ENCODE data around the gene STK32B.

STK32B gene

GRCh38 chr4:5456296-5456845, 405.1 kb downstream of the STK32B start:
- DNase-seq: no peak

DNA sequence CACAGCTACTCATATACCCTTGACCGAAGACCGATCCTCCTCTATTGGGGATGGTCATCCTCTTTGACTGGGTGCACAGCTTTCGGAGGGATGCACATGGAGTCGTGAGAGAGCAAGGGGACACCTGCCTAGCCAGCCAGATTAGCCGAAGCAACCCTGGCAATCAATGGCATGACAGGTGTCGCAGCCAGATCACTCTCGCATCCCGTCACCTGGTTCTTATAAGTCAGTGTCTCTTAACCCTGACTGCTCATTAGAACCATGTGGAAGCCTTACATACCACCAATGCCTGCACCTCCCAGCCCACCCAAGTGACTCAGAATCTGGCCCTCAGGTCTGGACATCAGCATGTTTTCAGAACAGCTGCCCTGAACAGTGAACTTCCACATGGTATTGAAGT, 407.4 kb downstream of the STK32B start:
- DNase-seq: no peak

GRCh38 chr4:5459236-5459635, 408.0 kb downstream of the STK32B start:
- DNase-seq: no peak

GRCh38 chr4:5460106-5460801, 409.0 kb downstream of the STK32B start:
- DNase-seq: peak; percentile 7

- no peak for DNase-seq
These were observed 410.2 kb downstream of the STK32B start for GRCh38 chr4:5461477-5461876.

DNA sequence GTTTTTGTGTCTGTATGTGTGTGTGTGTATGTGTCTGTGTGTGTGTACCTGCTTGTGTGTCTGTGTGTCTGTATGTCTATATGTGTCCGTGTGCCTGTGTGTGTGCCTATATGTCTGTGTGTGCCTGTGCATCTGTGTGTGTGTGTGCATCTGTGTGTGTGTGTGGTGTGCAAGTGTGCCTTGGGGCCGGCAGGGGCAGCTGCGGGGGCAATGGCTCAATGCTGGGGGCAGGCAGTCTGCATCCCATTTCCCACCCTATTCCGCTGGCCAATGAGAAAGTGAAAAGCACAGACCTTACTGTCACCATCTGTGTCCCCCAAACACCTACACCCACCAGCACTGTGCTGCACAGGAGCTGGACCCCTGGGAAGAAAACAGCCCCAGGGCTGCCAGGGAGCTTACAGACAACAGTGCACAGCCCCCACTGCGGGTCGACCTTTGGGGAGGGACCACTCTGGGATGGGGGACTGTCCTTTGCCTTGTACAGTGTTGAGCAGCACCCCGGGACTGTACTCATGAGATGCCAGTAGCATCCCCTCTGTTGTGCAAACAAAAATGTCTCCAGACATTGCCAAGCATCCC, 411.1 kb downstream of the STK32B start:
- no peak for DNase-seq

- no peak for DNase-seq
These were observed 411.6 kb downstream of the STK32B start for GRCh38 chr4:5462896-5463295.

GRCh38 chr4:5463361-5463760, 412.1 kb downstream of the STK32B start:
- DNase-seq: no peak

GRCh38 chr4:5463936-5464650, 412.8 kb downstream of the STK32B start:
- no peak for DNase-seq

GRCh38 chr4:5465529-5465928, 414.2 kb downstream of the STK32B start:
- DNase-seq: no peak

DNA sequence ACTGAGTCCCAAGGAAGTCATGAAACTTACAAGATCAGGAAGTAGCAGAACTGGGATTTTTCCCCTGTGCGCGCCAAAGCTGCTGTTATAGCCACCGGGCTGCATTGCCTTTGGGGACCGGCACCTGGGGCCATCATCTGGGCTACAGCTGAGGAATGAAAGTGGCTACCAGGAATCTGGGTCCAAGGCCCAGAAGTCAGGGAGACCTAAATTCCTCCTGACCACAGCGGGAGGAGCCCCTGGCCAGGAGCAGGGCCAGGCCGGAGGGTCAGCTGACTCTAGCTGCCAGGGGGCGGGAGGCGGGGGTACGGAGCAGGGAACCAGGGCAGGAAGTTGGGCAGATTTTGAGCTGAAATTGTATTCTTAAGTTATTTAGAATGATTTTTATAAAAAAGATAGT, 414.7 kb downstream of the STK32B start:
- no peak for DNase-seq

DNA sequence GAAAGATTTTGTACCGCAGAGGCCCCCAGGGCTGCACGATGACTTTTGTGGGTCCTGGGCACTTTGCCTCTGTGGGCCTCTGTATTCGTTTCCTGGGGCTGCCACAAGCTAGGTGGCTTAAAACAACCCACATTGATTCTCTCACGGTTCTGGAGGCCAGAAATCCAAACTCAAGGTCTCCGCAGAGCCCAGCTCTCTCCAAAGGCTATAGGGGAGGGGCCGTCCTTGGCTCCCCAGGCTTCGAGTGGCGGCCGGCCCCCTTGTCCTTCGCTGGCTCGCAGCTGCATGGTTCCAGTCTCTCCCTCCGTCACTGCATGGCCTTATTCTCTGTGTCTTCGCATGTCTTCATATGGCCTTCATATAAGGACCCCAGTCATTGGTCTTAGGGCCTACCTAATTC, 415.8 kb downstream of the STK32B start:
- DNase-seq: no peak

DNA sequence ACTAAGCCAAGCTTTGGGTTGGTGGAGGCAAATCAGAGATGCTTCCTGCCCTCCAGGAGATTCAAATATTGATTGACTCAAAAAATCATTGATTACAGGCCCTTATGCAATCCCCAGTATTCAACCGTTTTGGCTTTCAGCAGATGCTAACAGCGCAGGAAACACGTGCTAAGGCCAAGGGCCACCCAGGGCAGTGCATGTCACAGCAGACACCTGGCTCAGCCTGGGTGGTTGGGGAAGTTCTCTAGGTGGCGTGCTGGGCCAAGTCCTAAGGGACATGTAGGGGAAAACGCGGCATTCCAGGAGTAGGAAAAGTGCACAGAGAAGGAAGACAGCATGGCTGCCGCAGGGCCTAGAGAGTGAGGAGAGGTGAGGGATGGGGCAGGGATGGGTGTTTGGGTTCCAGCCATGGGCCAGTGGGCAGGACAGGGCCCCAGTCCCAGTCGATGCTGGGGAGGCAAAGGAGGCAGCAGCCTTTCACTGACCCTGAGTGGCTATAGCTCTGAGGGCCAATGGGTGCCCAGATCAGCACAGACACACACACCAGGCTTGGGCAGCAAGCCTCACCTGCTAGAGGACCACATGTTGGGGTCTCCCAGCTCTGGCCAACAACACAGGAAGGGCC, 418.0 kb downstream of the STK32B start:
- DNase-seq: no peak

GRCh38 chr4:5469861-5470260, 418.6 kb downstream of the STK32B start:
- DNase-seq: no peak

DNA sequence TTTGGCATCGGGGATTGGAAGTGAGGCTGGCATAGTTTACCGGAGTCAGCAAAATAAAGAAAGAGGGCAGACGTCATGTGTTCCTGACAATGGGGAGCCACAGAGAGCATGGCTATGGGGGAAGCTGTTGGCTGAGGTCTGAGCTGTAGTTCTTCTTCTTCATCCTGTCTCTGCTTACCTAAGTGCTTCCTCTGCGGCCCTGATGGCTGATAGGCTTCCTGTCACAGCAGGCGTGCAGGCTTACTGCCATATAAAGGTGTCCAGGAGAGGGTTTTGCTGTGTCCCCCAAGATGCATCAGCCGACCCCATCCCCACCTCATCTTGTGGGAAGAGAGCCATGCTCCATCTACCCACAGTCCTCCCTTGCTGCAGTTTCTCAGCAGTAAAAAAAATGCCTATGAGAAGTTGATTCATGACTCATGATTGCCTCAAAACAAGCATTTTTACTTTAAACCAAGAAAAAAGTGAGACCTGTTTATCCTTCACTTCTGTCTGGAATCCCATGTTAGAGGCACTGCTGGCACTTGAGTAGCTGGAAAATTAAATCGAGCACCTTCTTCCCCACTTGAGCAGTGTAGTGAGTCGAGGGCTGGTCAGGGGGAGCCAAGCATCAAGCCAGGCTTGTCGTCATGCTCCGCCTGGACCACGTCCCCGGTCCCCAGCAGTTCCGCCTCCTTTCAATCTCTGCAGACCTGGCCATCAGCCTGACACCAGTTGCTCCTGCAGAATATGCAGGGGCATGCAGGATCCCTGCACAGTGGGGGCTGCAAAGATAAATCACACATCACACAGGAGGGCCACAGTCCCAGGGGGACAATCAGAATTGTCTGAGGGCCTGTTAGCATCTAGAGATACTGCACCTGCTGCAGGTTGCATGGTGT, 419.3 kb downstream of the STK32B start:
- DNase-seq: no peak

DNA sequence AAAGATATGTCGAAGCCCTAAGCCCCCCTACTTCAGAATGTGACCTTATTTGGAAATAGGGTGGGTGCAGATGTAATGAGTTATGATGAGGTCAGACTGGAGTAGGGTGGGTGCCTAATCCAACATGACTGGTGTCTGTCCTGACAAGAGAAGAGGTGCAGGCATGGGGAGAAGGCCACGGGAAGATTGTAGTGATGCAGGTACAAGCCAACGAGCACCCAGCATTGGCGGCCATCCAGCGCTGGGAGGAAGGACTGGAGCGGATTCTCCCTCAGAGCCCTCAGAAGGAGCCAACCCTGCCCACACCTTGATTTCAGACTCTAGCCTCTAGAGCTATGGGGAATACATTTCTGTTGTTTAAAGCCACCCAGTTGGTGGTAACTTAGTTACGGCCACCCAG, 419.9 kb downstream of the STK32B start:
- DNase-seq: no peak

GRCh38 chr4:5471691-5472090, 420.4 kb downstream of the STK32B start:
- DNase-seq: no peak

- no peak for DNase-seq
These were observed 420.9 kb downstream of the STK32B start for GRCh38 chr4:5472160-5472591.

DNA sequence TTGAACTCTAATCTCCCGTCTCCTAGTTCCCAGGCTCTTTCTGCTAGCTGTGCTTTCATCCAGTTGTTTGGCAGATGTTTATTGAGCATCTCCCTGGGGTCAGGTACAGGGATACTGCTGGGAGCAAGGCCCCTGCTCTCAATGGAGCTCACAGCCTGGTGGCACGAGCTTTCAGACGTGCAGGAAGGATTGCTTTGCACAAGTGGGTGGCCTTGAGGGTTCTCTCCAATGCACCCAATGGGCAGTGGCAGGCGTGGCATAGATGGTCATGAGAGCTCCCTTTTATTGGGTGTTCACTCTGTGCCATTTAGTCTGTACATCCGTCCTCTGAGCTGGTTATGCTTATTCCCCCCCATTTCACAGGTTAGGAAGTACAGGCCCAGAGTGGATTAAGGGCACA, 421.8 kb downstream of the STK32B start:
- no peak for DNase-seq

DNA sequence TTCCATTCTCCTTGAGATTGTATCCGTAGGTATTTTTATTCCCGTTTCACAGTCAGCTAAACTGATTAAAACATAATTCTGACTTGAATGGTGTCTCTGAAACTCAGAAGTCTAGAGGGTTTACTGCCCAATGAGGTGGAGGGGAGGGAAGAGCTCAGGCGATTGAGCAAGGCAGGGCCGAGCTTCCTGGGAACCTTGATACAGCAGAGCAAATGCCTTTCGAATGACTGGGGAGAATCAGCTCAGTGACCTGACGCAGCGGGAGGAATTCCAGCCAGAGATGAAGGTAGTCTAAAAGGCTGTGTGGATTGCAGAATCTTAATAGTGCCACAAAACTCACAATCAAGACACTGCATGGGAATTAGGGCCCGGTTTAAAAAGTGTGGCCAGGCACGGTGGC, 423.5 kb downstream of the STK32B start:
- DNase-seq: no peak

DNA sequence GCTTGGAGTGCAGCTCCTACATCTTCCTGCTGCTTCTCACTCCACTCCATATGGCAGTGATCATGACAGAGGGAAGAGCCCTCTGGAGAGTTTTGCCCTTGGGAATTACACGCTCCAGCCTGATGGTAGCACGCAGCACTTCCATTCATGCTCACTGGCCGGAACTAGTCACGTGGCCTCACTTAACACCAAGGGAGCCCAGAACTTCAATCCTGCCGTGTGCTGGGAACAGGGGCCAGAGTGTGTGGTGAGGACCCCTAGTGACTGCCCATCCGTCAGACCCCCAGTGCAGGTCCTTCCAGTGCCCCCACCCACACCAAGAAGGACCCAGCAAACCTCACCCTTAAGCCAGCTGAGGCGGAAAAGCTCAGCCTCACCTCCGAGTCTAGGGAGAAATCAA, 426.3 kb downstream of the STK32B start:
- no peak for DNase-seq

- DNase-seq: no peak
These were observed 426.9 kb downstream of the STK32B start for GRCh38 chr4:5478169-5478568.

- DNase-seq: no peak
These were observed 427.4 kb downstream of the STK32B start for GRCh38 chr4:5478697-5479096.

Measured in activated CD4-positive, alpha-beta T cell treated with anti-CD3 and anti-CD28 coated beads for 48 hours (primary cell).